SK-N-MC (cell line): ENCODE data around the gene CMTM5.

Experiments used
- EZH2 ChIP-seq: fragments of 200-600 bp; sonication (generic); IDR thresholded peaks from one replicate; pipeline ENCODE4 v1.6.1; 2017; ENCODE audit warnings: antibody characterized with exemption
- POLR2AphosphoS5 ChIP-seq: IDR thresholded peaks from 2 replicates; pipeline ENCODE4 v1.6.1; 2012; ENCODE audit warnings: mild to moderate bottlenecking, low read depth, low read length, borderline replicate concordance

DNA sequence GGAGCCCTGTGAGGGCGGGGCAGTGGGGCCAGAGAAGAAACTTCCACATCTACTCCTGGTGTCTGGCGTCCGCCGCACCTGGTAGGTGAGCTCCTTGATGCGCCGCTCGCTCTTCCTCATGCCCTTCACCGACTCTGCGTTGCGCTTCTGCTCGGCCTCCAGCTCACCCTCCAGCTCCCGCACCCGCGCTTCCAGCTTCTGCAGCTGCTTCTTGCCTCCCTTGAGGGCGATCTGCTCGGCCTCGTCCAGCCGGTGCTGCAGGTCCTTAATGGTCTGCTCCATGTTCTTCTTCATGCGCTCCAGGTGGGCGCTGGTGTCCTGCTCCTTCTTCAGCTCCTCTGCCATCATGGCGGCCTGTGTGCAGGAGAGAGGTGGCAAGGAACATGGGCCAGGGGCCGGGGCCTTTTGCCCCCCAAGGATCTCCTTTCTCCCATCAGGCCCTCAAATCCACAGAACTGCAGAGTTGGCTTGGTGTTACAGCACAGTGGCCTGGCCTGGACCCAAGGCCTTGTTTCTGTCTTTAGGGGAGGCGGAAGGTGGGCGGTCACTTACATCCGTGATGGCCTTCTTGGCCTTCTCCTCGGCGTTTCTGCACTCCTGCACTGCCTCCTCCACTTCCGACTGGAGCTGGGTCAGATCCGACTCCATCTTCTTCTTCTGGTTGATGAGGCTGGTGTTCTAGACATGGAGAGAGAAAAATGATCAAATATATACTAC, 7.7 kb downstream of the CMTM5 start:
- no peak for TF ChIP-seq EZH2
- no peak for TF ChIP-seq POLR2AphosphoS5
